HepG2 (cell line): ENCODE results near the gene BTBD19. TPM values are rescaled to one million over a fixed set of nuclear protein-coding genes. Genes with fewer than 3 reads are reported as not detected.

Source experiments
- ARHGAP35 ChIP-seq: sonication (generic); formaldehyde crosslinking; IDR thresholded peaks from 2 replicates; pipeline ENCODE4 v1.9.0; 2022; ENCODE audit warnings: mild to moderate bottlenecking, inconsistent platforms, moderate library complexity, missing genetic modification reagents, borderline replicate concordance
- ELK4 ChIP-seq: sonication (generic); formaldehyde crosslinking; IDR thresholded peaks from 2 replicates; pipeline ENCODE4 v1.9.0; 2021; ENCODE audit warnings: missing genetic modification reagents, borderline replicate concordance
- FOSL1 ChIP-seq: sonication (generic); formaldehyde crosslinking; IDR thresholded peaks from 2 replicates; pipeline ENCODE4 v1.9.0; 2021; ENCODE audit warnings: missing genetic modification reagents, borderline replicate concordance
- GPN1 ChIP-seq: sonication (generic); formaldehyde crosslinking; IDR thresholded peaks from 2 replicates; pipeline ENCODE4 v1.5.1; 2020; ENCODE audit warnings: missing genetic modification reagents, borderline replicate concordance
- HINFP ChIP-seq: sonication (generic); formaldehyde crosslinking; IDR thresholded peaks from 2 replicates; pipeline ENCODE4 v1.4.0; 2020; ENCODE audit warnings: low read depth, mild to moderate bottlenecking, missing genetic modification reagents
- HNF1B ChIP-seq: sonication (generic); formaldehyde crosslinking; IDR thresholded peaks from 2 replicates; pipeline ENCODE4 v1.5.1; 2020; ENCODE audit warnings: mild to moderate bottlenecking, moderate library complexity, missing genetic modification reagents
- HNRNPL ChIP-seq: fragments of 200-400 bp; formaldehyde crosslinking; IDR thresholded peaks from 2 replicates; pipeline ENCODE4 v1.6.1; 2017; ENCODE audit warnings: mild to moderate bottlenecking, low read depth, low read length
- ISL2 ChIP-seq: sonication (generic); formaldehyde crosslinking; IDR thresholded peaks from 2 replicates; pipeline ENCODE4 v1.5.0; 2020; ENCODE audit warnings: missing genetic modification reagents
- NCOA1 ChIP-seq: sonication (generic); formaldehyde crosslinking; IDR thresholded peaks from 2 replicates; pipeline ENCODE4 v1.9.0; 2021; ENCODE audit warnings: missing genetic modification reagents
- NR2F1 ChIP-seq, 2 experiments: fragments of 450-650 bp in 1 of 2; formaldehyde crosslinking in 1 of 2; IDR thresholded peaks; 2 replicates each; pipeline versions ENCODE4 v1.5.0 to v1.6.1; 2016 to 2020; ENCODE audit warnings: mild to moderate bottlenecking in 1 of 2, missing compliant biosample characterization in 1 of 2, missing genetic modification reagents in 1 of 2, moderate library complexity in 1 of 2
- RBFOX2 ChIP-seq: fragments of 200-400 bp; formaldehyde crosslinking; IDR thresholded peaks from 2 replicates; pipeline ENCODE4 v1.6.1; 2017; ENCODE audit warnings: low read depth, mild to moderate bottlenecking, low read length
- SALL2 ChIP-seq: sonication (generic); formaldehyde crosslinking; IDR thresholded peaks from 2 replicates; pipeline ENCODE4 v1.8.1; 2023; ENCODE audit warnings: mild to moderate bottlenecking, missing genetic modification reagents, inconsistent platforms
- SMARCC2 ChIP-seq: fragments of 450-650 bp; IDR thresholded peaks from 2 replicates; pipeline ENCODE4 v1.6.1; 2017; ENCODE audit warnings: antibody characterized with exemption, mild to moderate bottlenecking
- ZBTB49 ChIP-seq: sonication (generic); formaldehyde crosslinking; IDR thresholded peaks from 2 replicates; pipeline ENCODE4 v1.4.0; 2020; ENCODE audit warnings: missing genetic modification reagents, borderline replicate concordance
- ZFP1 ChIP-seq: IDR thresholded peaks from 2 replicates; pipeline ENCODE4 v1.6.1; 2016
- ZKSCAN8 ChIP-seq: IDR thresholded peaks from 2 replicates; pipeline ENCODE4 v1.6.1; 2016; ENCODE audit warnings: borderline replicate concordance, missing genetic modification reagents, missing compliant biosample characterization
- ZNF10 ChIP-seq: sonication (generic); formaldehyde crosslinking; IDR thresholded peaks from 2 replicates; pipeline ENCODE4 v1.4.0; 2020; ENCODE audit warnings: mild to moderate bottlenecking, low read depth, missing genetic modification reagents, borderline replicate concordance
- ZNF138 ChIP-seq: sonication (generic); formaldehyde crosslinking; IDR thresholded peaks from 2 replicates; pipeline ENCODE4 v1.5.0; 2020; ENCODE audit warnings: mild to moderate bottlenecking, low read depth, missing genetic modification reagents
- ZNF878 ChIP-seq: sonication (generic); formaldehyde crosslinking; IDR thresholded peaks from 2 replicates; pipeline ENCODE4 v1.8.1; 2023; ENCODE audit warnings: mild to moderate bottlenecking, missing genetic modification reagents, moderate library complexity
- polyA plus RNA-seq, 8 experiments: library from polyadenylated mRNA; depleted of rRNA in 3 of 8; stranded (reverse) in 7 of 8; unstranded in 1 of 8; fragments of >200 nt; fragmentation: Illumina TruSeq in 4 of 8; extraction: Trizol in 4 of 8; gene quantifications; 2 replicates each; pipeline versions ENCODE4 v1.2.1 to v1.2.3, GENCODE V29; 2011 to 2016; ENCODE audit warnings: low read depth in 4 of 8, missing spikeins in 1 of 8, mixed read lengths in 1 of 8; ENCODE audit not compliant: insufficient read depth in 1 of 8
- total RNA-seq, 5 experiments: library from RNA; depleted of rRNA; stranded (reverse); fragments of >200 nt; fragmentation: Illumina TruSeq; extraction: Trizol; gene quantifications; 2 replicates each; pipeline ENCODE4 v1.2.3, GENCODE V29; 2016; ENCODE audit warnings: low read depth in 1 of 5
- TF ChIP-seq, protein P1 (sequence below): sonication (generic); formaldehyde crosslinking; IDR thresholded peaks from 2 replicates; pipeline ENCODE4 v1.4.0; 2020; ENCODE audit warnings: missing genetic modification reagents, borderline replicate concordance
- TF ChIP-seq, protein P2 (sequence below): sonication (generic); formaldehyde crosslinking; IDR thresholded peaks from 2 replicates; pipeline ENCODE4 v1.8.1; 2023; ENCODE audit warnings: mild to moderate bottlenecking, missing genetic modification reagents

BTBD19 gene
- total and polyA plus RNA-seq, 2 of the 13 experiments (the other 11 are each of a cell fraction or from before 2014, with no cell fraction given): 2.7 to 6.7 TPM

DNA sequence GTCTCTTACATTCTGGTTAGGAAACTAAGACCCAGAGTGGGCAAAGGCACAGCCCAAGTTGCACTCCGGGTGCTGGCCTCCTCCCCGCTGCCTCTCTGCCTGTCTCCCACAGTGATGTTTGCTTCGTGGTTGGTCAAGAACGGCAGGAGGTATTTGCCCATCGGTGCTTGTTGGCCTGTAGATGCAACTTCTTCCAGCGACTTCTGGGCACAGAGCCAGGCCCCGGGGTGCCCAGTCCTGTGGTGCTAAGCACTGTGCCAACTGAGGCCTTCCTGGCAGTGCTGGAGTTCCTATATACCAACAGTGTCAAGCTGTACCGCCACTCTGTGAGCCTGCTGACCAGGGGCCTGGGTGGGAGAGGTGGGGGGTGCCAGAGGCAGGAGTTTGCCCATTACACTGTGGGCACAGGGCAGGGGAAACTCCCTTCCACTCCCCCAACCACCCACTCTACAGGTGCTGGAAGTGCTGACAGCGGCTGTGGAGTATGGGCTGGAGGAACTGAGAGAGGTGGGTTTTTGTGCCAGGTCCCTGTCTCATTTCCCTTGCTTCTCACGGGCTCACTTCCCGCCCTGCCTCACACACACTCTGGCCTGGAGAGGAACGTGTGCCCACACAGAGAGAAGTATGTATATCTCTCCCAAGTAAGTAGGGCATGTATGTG is 1.9 kb downstream of the BTBD19 start (continued):
- no peak for TF ChIP-seq ELK4 (CRISPR knock-in tag)
- TF ChIP-seq HNRNPL: peak; percentile 77; the same call in 1 of the 2 replicates
- no peak for TF ChIP-seq ZNF878 (CRISPR knock-in tag)
- TF ChIP-seq HINFP: no peak
- TF ChIP-seq ZKSCAN8 (CRISPR knock-in tag): no peak
- no peak for TF ChIP-seq NCOA1
- no peak for TF ChIP-seq ZNF138
- TF ChIP-seq HNF1B: 0 out of 2 replicates have a peak, but pooled peaks have one; percentile 16
- no peak for TF ChIP-seq FOSL1 (CRISPR knock-in tag)
- 0 out of 2 replicates have a peak, but pooled peaks have one; percentile 12 for TF ChIP-seq RBFOX2
- TF ChIP-seq ZNF10 (CRISPR knock-in tag): no peak
- no peak for TF ChIP-seq ARHGAP35
- TF ChIP-seq NR2F1 (CRISPR knock-in tag; IDR thresholded peaks at IDR 0.05): no peak
- TF ChIP-seq, protein P1, sequence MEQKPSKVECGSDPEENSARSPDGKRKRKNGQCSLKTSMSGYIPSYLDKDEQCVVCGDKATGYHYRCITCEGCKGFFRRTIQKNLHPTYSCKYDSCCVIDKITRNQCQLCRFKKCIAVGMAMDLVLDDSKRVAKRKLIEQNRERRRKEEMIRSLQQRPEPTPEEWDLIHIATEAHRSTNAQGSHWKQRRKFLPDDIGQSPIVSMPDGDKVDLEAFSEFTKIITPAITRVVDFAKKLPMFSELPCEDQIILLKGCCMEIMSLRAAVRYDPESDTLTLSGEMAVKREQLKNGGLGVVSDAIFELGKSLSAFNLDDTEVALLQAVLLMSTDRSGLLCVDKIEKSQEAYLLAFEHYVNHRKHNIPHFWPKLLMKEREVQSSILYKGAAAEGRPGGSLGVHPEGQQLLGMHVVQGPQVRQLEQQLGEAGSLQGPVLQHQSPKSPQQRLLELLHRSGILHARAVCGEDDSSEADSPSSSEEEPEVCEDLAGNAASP: no peak
- no peak for TF ChIP-seq GPN1 (CRISPR knock-in tag)
- no peak for TF ChIP-seq SALL2
- no peak for TF ChIP-seq ZFP1 (CRISPR knock-in tag)
- TF ChIP-seq, protein P2, sequence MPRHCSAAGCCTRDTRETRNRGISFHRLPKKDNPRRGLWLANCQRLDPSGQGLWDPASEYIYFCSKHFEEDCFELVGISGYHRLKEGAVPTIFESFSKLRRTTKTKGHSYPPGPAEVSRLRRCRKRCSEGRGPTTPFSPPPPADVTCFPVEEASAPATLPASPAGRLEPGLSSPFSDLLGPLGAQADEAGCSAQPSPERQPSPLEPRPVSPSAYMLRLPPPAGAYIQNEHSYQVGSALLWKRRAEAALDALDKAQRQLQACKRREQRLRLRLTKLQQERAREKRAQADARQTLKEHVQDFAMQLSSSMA (CRISPR knock-in tag): no peak
- no peak for TF ChIP-seq SMARCC2
- TF ChIP-seq ZBTB49 (CRISPR knock-in tag): no peak
- no peak for TF ChIP-seq ISL2 (CRISPR knock-in tag)
